GM19397 (cell line): ENCODE measurements around the gene SNAI3.

ENCODE experiments used
- ATAC-seq: cut with Tn5 transposase; IDR thresholded peaks from one replicate; pipeline ENCODE4 v1.9.1; 2021; ENCODE audit warnings: mild to moderate bottlenecking, moderate library complexity; ENCODE audit not compliant: unreplicated experiment

The SNAI3 gene

GRCh38 chr16:88653101-88653500 lies 33.2 kb downstream of the SNAI3 start:
- no peak for ATAC-seq

GRCh38 chr16:88652762-88653063 lies 33.6 kb downstream of the SNAI3 start:
- no peak for ATAC-seq

GRCh38 chr16:88651989-88652761 lies 34.1 kb downstream of the SNAI3 start:
- ATAC-seq: peak; percentile 0

GRCh38 chr16:88651276-88651988 lies 34.9 kb downstream of the SNAI3 start:
- ATAC-seq: peak; percentile 71

- peak; percentile 65 for ATAC-seq
Observed at GRCh38 chr16:88650749-88651275, 35.5 kb downstream of the SNAI3 start, which contains the start of gene CYBA. Gene CYBA, minus strand, starts transcription at chr16:88651053. Its CDS starts 40 bp downstream, at chr16:88651013.

- peak; percentile 12 for ATAC-seq
Observed at GRCh38 chr16:88649924-88650748, 36.2 kb downstream of the SNAI3 start.

- ATAC-seq: no peak
Observed at GRCh38 chr16:88649195-88649923, 36.9 kb downstream of the SNAI3 start.

GRCh38 chr16:88647178-88648070 lies 38.9 kb downstream of the SNAI3 start:
- no peak for ATAC-seq

- ATAC-seq: no peak
Observed at GRCh38 chr16:88646345-88647034, 39.8 kb downstream of the SNAI3 start.

GRCh38 chr16:88645941-88646340 lies 40.4 kb downstream of the SNAI3 start:
- no peak for ATAC-seq

- ATAC-seq: no peak
Observed at GRCh38 chr16:88645455-88645854, 40.9 kb downstream of the SNAI3 start.

- ATAC-seq: no peak
Observed at GRCh38 chr16:88643644-88643932, 42.7 kb downstream of the SNAI3 start.

- ATAC-seq: no peak
Observed at GRCh38 chr16:88642881-88643643, 43.2 kb downstream of the SNAI3 start.

GRCh38 chr16:88640498-88641247 lies 45.6 kb downstream of the SNAI3 start:
- ATAC-seq: no peak

GRCh38 chr16:88640039-88640495 lies 46.2 kb downstream of the SNAI3 start:
- ATAC-seq: no peak

- ATAC-seq: no peak
Observed at GRCh38 chr16:88639231-88640038, 46.9 kb downstream of the SNAI3 start.
